NCI-H345 treated with DMSO at 0.1 percent for 48 hours (cell line): ENCODE data around the gene KCNG1.
A peak's percentile ranks its signal among the peaks of the same experiment; 100 is the strongest.
"Not testable (repeated sequence)": the region's sequence is repeated elsewhere in the genome, so short reads cannot be mapped to it uniquely, and the experiment has no call there.

Experiments
- DNase-seq: peaks from one replicate; lab custom pipeline; 2025; ENCODE audit not compliant: unreplicated experiment; lab: John Stamatoyannopoulos, UW

Gene KCNG1, protein sequence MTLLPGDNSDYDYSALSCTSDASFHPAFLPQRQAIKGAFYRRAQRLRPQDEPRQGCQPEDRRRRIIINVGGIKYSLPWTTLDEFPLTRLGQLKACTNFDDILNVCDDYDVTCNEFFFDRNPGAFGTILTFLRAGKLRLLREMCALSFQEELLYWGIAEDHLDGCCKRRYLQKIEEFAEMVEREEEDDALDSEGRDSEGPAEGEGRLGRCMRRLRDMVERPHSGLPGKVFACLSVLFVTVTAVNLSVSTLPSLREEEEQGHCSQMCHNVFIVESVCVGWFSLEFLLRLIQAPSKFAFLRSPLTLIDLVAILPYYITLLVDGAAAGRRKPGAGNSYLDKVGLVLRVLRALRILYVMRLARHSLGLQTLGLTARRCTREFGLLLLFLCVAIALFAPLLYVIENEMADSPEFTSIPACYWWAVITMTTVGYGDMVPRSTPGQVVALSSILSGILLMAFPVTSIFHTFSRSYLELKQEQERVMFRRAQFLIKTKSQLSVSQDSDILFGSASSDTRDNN

DNA sequence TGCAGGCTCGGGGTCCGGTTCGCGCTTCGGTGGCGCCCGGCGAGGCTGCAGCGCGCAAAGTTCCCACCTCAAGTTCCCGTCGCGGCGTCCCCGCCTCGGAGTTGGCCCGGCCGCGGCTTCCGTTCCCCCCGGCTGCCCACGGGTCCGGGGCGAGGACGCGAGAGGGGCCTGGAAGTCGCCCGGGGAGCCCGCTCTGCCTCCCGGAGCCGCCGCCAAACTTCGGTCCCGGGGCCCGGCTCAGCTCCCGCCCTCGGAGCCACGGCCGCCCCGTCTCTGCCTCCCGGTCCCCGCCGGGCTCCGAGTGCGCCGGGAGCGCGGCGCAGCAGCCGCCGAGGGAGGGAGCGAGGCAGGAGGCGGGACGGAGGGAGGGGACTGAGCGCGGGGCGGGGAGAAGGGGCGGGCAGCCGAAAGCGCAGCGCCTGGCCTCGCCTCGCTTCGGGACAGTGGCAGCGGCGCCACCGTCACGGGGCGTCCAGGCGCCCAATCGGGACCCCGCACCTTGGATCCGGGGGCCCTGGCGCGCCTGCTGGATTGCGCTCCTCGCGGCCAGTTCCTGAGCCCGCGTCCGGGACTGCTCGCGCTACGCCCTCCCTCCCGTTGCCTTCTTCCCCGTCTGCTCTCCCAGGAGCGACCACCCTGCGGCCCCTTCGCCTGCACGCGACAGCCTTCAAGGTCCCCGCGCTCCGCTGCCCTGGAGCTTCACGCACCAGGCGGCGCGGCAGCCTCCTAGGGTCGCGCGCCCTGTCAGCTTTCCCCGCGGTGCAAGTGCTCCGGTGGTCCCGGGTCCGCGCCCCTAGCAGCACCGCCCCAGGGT lies at the start of gene KCNG1:
KCNG1 (minus strand) TSS at position 305 of the 814 bp plus-strand sequence. CDS start 12,769 bp downstream, outside the sequence.
- DNase-seq: peak; percentile 11

DNA sequence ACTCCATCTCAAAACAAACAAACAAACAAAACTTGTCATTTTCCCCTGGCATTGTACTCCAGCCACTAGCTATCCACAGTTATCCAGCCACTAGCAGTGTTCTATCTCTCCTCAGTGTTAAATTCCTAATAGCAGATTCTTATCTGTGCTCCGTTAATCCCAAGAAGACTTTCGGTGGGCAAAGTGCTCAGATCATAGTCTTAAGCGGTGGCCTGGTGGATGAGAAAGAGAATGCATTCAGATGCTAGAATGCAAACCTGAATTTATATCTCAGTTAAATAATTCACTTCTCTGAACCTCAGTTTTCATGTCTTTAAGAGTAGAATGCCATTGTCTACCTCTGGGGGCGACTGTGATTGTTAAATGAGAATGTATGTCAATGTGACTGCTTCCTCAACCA lies 47.7 kb upstream of the KCNG1 start:
- no peak for DNase-seq

DNA sequence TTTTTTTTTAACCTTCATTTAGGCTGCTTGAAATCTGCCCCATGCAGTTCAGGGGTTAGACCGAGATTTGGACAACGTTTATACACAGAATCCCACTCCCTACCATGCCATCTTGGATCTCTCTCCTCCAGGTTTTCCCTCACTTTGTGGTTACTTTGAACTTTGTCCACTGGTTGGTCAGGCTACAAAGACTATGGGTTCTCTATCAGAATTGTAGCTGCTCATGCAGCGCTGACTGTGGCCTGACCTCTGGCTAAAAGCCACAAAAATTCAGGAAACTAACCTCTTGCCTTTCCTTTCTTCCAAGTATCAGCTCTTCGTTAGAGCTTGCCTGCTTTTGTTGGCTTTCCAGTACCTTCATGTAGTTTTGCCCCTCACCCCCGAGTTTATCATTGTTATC lies 44.9 kb upstream of the KCNG1 start:
- DNase-seq: no peak

DNA sequence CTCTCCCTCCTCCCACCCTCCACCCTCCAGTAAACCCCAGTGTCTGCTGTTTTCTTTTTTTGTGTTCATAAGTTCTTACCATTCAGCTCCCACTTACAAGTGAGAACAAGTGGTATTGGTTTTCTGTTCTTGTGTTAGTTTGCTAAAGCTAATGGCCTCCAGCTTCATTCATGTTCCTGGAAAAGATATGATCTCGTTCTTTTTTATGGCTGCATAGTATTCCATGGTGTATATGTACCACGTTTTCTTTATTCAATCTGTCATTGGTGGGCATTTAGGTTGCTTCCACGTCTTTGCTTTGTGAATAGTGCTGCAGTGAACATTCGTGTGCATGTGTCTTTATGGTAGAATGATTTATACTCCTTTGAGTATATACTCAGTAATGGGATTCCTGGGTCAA lies 42.7 kb upstream of the KCNG1 start:
- DNase-seq: no peak

DNA sequence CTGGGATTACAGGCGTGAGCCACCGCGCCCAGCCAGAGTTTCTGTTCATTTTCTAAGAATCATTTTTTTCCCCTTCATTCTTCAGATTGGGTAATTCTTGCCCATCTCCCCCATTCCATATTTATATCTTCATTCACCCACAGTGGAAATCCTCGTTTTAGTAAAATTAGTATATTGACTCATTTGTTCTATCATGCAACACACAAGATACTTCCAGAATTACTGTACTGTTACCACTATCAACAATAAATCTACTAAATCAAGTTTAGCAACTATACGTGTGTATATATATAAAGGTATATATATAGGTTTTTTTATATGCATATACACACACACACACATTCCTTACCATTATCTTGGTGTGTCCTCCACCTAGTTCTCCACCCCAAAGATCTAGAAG lies 41.2 kb upstream of the KCNG1 start:
- no peak for DNase-seq

DNA sequence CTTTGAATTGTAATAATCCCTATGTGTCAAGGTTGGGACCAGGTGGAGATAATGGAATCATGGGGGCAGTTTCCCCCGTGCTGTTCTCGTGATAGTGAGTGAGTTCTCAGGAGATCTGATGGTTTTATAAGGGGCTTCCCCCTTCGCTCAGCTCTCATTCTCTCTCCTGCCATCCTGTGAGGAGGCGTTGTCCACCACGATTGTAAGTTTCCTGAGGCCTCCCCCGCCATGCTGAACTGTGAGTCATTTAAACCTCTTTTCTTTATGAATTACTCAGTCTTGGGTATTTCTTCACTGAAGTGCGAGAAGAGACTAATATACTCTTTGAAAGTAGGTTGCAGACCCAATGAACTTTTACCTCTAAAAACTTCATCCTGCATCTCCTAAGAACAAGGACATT lies 39.2 kb upstream of the KCNG1 start:
- DNase-seq: no peak

DNA sequence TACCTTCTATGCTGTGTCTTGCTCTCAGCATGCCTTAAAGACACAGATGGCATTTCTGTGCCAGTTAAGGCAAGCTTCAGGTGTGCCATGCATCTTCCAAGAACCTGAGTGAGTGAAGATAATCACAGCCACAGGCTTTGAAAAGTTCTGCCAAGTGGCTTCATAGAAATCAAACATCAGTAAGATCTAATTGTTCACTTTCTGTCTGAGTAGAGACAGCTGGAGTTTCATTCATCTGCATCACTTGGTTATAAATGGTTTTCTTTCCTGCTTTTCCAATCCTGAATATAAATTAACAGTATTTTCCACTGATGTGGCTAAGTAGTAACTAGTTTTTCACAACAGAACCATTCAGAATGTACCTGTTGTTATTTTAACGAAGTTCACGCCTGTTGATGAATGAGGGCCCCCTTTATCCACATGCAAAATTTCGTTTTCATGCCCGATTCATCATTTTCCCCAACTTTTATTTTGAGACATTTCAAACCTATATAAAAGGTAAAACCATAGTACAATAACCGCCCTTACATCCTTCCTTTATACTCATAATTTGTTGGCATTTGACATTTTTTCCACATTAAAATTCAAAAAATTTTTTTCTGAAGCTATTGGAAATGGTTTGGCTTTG lies 38.6 kb upstream of the KCNG1 start:
- DNase-seq: no peak

DNA sequence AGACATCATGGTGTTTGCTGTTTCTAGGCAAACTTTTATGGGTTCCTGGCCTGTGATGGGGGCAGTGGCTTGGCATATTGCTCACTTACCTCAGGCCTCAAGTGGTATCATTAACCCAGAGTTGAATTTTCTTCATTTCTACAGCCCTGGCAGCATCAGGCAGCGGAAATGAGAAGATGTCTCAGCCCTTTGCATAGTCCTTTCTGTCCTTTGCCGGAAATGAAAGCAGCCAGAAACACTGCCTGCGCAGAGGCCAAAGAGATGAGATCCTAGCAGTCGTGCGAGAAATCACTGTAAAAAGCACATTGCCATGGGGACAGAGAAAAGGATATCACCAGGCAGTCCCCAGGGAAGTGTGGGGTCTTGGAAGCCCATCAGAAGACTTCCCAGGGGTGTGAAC lies 37.4 kb upstream of the KCNG1 start:
- no peak for DNase-seq

DNA sequence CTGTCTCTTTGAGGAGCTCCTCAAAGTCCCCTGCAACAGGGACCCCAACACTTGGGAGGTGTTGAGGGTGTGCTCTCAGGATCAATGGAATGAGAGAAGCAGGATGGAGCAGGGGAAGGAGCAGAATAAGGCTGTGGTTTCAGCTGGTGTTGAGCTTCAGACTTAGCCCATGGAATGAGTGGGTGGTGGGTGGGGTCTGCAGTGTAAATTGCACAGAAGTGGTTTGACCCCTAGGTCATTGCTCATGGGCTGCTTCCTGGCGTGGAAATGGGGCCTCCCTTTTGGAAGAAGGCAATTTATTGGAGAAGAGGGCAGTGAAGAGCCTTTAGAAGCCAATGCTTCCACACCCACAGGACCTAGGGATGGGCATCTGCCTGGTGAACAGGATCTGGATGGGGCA lies 37.0 kb upstream of the KCNG1 start:
- no peak for DNase-seq

DNA sequence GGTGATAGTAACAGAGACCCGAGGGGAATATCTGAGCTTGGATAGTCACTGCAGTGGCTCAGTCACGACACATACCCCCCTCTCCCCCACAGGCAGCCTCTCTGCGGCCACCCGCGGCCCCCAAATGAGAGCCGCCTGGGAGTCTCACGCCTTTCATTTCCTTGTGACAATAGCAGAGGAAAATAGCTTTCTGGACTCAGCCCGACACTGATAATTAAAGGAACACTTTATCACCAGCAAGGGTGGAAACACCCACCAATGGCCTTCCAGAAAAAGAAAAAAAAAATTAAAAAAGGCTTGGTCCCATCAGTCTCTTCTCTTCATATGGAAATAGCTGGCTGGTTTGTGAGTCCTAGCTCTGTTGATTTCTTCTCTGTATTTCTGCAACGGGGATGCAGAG lies 35.1 kb upstream of the KCNG1 start:
- DNase-seq: no peak

DNA sequence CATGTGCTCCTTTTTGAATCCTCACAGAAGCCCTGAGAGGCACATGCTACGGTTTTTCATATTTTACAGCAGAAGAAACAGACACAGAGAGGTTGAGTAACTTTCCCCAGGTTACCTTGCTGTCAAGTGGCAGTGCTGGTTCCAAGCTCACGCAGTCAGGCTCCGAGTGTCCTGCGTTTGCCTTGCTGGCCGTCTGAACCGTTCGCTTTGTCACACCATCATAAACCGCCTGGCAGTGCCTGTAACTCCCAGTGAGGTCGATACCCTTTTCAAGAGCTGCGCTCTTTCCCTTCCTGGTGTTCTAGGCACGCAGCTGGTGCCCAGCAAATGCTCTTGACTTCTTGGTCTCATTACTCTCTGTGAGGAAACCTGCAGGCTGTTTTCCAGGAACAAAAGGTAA lies 31.3 kb upstream of the KCNG1 start:
- DNase-seq: no peak

DNA sequence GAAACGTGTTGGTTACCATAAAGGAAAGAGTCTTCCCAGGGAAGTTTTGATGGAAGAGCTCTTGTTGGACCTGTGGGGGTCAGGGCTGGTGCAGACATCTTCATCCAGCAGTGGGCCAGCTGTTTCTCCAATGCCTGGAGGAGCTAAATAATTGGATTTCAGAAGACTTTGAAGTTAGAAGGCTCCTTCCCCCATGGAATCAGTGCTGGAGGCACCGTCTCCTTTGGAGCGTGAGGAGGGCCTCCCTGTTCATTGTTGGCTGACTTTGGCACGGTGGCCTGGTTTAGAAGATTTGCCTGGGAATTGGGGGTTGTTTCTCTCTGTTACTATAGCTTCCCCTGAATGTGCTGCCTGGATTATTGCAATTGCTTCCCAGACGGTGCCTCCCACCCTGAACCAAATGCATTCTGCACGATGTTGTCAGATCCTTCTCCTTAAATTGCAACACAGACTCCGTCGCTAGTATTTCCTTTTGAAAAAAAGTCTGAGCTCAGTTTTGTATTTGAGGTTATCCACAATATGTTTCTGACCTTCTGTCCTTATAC lies 27.7 kb upstream of the KCNG1 start:
- no peak for DNase-seq

DNA sequence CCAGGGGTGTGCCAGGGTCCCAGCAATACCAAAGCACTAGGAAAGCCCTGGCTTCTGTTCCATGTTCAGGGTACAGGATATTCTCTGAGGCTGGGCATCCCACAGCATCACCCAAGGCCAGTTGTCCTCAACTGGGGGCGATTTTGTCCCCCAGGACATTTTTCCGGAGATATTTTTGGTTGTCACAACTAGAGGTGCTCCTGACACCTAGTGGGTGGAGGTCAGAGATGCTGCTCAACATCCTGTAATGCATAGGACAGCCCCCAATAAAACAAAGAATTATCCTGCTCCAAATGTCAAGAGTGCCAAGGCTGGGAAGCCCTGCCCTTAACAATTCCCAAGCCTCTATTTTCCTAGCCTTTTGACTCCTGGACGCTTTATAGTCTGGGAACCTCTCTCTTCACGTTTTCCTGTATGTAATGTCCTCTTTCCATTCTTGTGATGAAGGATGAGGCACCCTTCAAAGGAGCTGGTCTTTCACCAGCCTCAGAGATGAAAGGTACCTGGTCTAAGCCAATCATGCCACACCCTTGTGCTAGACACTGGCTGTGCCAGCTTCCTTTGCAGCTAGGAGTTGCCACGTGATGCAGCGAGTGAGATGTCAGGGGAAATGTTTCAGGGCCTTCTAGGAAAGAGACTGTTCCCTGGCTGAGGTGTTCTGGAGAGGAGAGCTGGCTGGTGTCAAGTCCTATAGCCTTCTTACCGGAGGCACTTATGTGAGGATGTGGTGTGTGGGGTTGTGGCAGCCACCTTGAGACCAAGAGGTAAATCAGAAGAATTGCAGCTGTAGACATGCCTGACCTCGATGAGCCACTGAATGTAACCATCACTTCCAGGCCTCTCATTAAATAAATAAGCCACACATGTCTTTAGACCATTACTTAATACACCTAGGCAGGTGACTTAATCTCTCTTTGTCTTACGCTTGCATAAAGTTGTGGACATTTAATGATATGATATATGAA lies 23.4 kb upstream of the KCNG1 start:
- no peak for DNase-seq

DNA sequence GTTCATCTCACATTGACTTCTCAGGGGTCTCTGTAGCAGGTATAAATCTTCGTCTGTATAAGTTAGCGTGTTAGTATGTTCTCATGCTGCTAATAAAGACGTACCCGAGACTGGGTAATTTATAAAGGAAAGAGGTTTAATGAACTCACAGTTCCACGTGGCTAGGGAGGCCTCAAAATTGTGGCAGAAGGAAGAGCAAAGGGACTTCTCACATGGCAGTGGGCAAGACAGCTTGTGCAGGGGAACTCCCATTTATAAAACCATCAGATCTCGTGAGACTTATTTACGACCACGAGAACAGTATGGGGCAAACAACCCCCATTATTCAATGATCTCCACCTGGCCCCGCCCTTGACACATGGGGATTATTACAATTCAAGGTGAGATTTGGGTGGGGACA lies 22.6 kb upstream of the KCNG1 start:
- DNase-seq: not testable (repeated sequence)

DNA sequence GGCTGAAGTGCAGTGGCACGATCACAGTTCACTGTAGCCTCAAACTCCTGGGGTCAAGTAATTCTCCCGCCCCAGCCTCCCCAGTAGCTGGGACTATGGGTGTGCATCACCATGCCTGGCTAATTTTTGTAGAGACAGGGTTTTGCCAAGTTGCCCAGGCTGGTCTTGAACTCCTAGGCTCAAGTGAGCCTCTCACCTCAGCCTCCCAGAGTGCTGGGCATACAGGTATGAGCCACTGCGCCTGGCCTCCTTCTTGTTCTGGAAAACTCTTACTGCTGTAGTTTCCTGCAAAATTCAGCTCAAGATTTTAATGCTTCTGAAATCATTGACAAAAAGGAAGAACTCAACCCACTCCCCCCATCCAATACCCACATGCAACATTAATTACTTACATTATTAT lies 21.9 kb upstream of the KCNG1 start:
- no peak for DNase-seq

DNA sequence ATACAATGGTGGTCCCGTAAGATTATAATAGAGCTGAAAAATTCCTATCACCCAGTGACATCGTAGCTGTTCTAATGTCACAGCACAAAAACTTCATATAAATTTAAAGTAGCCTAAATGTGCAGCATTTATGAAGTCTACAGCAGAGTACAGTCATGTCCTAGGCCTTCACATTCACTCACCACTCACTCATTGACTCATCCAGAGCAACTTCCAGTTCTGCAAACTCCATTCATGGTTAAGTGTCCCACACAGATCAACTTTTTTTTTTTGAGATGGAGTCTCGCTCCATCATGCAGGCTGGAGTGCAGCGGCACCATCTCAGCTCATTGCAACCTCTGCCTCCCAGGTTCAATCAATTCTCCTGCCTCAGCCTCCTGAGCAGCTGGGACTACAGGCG lies 20.9 kb upstream of the KCNG1 start:
- DNase-seq: no peak

DNA sequence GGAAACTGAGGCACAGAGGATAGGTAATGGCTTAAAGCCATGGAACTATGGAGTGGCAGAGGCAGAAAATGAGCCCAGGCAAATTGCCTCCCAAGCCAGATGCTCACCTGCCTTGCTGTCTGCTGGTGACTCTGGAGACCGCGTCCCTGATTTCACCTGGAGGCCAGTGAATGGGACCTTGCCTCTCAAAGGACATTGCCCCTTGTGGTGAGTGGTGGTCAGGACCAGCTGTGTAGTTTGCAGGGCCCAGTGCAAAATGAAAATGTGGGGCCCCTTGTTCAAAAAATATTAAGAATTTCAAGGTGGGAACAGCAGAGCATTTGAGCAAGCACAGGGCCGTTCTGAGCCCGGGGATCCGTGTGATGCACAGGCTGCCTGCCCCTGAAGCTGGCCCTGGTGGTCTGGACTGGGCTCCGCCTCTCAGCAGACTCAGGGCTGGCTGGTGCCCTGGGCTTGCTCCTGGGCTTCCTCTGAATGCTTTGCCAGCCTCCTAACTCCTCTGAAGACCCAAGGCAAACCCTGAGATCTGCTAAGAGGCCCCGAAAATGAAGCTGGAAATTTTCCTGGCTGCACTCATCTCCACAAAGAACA lies 19.8 kb upstream of the KCNG1 start:
- DNase-seq: no peak

DNA sequence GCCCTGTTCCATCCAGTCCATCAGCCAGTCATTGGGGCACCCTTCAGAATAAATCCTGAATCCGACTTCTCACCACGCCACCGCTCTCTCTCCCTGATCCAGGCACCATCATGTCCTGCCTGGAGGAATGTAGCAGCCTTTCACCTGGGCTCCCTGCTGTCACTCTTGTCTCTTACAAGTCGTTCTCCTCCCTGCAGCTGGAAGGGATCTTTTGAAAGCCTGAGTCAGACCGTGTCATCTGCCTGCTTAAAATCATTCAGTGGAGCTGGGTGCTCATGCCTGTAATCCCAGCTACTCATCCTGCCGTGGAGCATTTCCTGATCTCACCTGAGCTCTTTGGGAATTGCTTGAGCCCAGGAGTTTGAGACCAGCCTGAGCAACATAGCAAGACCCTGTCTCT lies 19.2 kb upstream of the KCNG1 start:
- DNase-seq: no peak

DNA sequence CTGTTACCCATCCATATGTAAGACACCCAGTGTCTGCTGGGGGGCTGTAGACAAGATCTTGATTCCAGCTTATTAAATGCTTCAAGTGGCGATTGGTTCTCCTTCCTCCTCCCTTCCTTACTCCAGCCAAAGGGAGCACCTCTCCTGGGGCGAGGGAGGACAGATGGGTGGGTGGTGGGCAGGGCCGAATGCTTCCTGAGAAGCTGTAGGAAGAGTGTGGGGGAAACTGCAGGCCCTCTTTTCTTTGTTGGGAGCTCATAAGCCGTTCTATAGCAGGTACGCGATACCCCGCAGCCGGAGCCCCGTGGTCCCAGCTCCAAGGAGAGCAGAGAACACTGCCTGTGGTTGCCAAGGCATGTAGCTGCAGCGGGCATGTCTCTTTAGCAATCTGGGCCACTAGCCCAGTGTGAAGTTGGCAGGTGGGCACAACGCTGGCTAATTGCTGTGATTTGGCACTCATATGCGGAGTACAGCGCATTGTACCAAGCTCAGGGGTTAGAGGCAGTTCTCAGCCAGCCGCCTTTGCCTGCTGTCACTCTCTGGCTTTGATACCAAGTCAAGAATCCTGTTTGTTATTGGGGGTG lies 14.7 kb upstream of the KCNG1 start:
- DNase-seq: no peak
